ENCODE results near the gene ERGIC3. TPM values are rescaled to one million over a fixed set of nuclear protein-coding genes. Genes with fewer than 3 reads are reported as not detected.

Gene ERGIC3
- total and polyA plus RNA-seq, 2 of the 13 experiments (the other 11 are each of a cell fraction or from before 2014, with no cell fraction given): 407 to 670 TPM

GRCh38 chr20:35600993-35601973 lies 59.4 kb downstream of the ERGIC3 start (continued):
- no peak for TF ChIP-seq CSRNP1 (CRISPR knock-in tag; IDR thresholded peaks at IDR 0.05)
- no peak for TF ChIP-seq ZNF577 (CRISPR knock-in tag; IDR thresholded peaks at IDR 0.05; ENCODE audit: borderline replicate concordance, low read depth)
- no peak for TF ChIP-seq SMAD3 (CRISPR knock-in tag; IDR thresholded peaks at IDR 0.05)
- peak; percentile 84; the same call in 1 of the 2 replicates for TF ChIP-seq ATF5 (CRISPR knock-in tag; IDR thresholded peaks at IDR 0.05; ENCODE audit: low read depth)
- no peak for TF ChIP-seq RXRB (CRISPR knock-in tag; IDR thresholded peaks at IDR 0.05; ENCODE audit: borderline replicate concordance)
- TF ChIP-seq, protein P1, sequence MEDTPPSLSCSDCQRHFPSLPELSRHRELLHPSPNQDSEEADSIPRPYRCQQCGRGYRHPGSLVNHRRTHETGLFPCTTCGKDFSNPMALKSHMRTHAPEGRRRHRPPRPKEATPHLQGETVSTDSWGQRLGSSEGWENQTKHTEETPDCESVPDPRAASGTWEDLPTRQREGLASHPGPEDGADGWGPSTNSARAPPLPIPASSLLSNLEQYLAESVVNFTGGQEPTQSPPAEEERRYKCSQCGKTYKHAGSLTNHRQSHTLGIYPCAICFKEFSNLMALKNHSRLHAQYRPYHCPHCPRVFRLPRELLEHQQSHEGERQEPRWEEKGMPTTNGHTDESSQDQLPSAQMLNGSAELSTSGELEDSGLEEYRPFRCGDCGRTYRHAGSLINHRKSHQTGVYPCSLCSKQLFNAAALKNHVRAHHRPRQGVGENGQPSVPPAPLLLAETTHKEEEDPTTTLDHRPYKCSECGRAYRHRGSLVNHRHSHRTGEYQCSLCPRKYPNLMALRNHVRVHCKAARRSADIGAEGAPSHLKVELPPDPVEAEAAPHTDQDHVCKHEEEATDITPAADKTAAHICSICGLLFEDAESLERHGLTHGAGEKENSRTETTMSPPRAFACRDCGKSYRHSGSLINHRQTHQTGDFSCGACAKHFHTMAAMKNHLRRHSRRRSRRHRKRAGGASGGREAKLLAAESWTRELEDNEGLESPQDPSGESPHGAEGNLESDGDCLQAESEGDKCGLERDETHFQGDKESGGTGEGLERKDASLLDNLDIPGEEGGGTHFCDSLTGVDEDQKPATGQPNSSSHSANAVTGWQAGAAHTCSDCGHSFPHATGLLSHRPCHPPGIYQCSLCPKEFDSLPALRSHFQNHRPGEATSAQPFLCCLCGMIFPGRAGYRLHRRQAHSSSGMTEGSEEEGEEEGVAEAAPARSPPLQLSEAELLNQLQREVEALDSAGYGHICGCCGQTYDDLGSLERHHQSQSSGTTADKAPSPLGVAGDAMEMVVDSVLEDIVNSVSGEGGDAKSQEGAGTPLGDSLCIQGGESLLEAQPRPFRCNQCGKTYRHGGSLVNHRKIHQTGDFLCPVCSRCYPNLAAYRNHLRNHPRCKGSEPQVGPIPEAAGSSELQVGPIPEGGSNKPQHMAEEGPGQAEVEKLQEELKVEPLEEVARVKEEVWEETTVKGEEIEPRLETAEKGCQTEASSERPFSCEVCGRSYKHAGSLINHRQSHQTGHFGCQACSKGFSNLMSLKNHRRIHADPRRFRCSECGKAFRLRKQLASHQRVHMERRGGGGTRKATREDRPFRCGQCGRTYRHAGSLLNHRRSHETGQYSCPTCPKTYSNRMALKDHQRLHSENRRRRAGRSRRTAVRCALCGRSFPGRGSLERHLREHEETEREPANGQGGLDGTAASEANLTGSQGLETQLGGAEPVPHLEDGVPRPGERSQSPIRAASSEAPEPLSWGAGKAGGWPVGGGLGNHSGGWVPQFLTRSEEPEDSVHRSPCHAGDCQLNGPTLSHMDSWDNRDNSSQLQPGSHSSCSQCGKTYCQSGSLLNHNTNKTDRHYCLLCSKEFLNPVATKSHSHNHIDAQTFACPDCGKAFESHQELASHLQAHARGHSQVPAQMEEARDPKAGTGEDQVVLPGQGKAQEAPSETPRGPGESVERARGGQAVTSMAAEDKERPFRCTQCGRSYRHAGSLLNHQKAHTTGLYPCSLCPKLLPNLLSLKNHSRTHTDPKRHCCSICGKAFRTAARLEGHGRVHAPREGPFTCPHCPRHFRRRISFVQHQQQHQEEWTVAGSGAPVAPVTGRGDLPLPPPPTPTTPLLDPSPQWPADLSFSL (CRISPR knock-in tag; IDR thresholded peaks at IDR 0.05): no peak
- 0 out of 2 replicates have a peak, but pooled peaks have one; percentile 25 for TF ChIP-seq HOXA5 (CRISPR knock-in tag; IDR thresholded peaks at IDR 0.05)
- TF ChIP-seq HNRNPLL (IDR thresholded peaks at IDR 0.05; ENCODE audit: low read depth, low read length, poor library complexity, severe bottlenecking): peak; percentile 69
- TF ChIP-seq RBAK (CRISPR knock-in tag; IDR thresholded peaks at IDR 0.05): no peak
- no peak for TF ChIP-seq ZBTB20 (CRISPR knock-in tag; IDR thresholded peaks at IDR 0.05; ENCODE audit: borderline replicate concordance, low read depth)
- no peak for TF ChIP-seq ZFP36 (IDR thresholded peaks at IDR 0.05; ENCODE audit: borderline replicate concordance, low read depth, low read length, partially characterized antibody)
- TF ChIP-seq ZNF460 (CRISPR knock-in tag; IDR thresholded peaks at IDR 0.05; ENCODE audit: borderline replicate concordance): no peak
- TF ChIP-seq PCBP1 (IDR thresholded peaks at IDR 0.05; ENCODE audit: borderline replicate concordance, low read depth, low read length): no peak
- TF ChIP-seq ZNF282 (IDR thresholded peaks at IDR 0.05; ENCODE audit: partially characterized antibody): no peak
- TF ChIP-seq NFE2L1 (CRISPR knock-in tag; IDR thresholded peaks at IDR 0.05; ENCODE audit: borderline replicate concordance): peak; percentile 21; the same call in 1 of the 2 replicates
- TF ChIP-seq TCF7L2 (IDR thresholded peaks at IDR 0.05; ENCODE audit: low read depth, low read length): no peak
- no peak for TF ChIP-seq ZMYM2 (CRISPR knock-in tag; IDR thresholded peaks at IDR 0.05)
- TF ChIP-seq PTBP1 (IDR thresholded peaks at IDR 0.05; ENCODE audit: low read depth, low read length, poor library complexity, severe bottlenecking): no peak
